Measurements from ENCODE around the gene RPL9. TPM values are rescaled to one million over a fixed set of nuclear protein-coding genes. Genes with fewer than 3 reads are reported as not detected.

The RPL9 gene
- total and polyA plus RNA-seq, 2 of the 13 experiments (the other 11 are each of a cell fraction or from before 2014, with no cell fraction given) = 993 to 2,148 TPM

- Histone ChIP-seq H3K36me3 (replicated peaks in 1 of 2; ENCODE audit: control insufficient read depth in 1 of 2, insufficient read depth in 2 of 2, low read length in 2 of 2) (peaks cover 0 to 6% of the 10 kb centered on the region in 2 experiments; a peak in 2 of 5 replicates), H3K27me3 (ENCODE audit: control insufficient read depth in 1 of 2, insufficient read depth in 2 of 2, low read length in 2 of 2) (no peaks in the 10 kb centered on the region), H3K9me3 (ENCODE audit: low read length) (no peaks in the 10 kb centered on the region), H3K4me3 (replicated peaks in 1 of 3; ENCODE audit: insufficient read depth in 1 of 3, low read depth in 2 of 3, low read length in 3 of 3) (no peak overlapping the region), H3K9ac (ENCODE audit: insufficient read depth, low read depth, low read length) (no peak overlapping the region), H4K20me1 (ENCODE audit: insufficient read depth, low read length) (no peaks in the 10 kb centered on the region), H2AFZ (ENCODE audit: low read length) (no peak overlapping the region), H3K4me2 (ENCODE audit: low read depth, low read length) (no peak overlapping the region), H3K27ac (ENCODE audit: extremely low read length, insufficient read depth, low read length) (no peak overlapping the region), H3K79me2 (ENCODE audit: insufficient read depth, low read length) (no peaks in the 10 kb centered on the region), H3K4me1 (ENCODE audit: insufficient read depth, low read length) (no peaks in the 10 kb centered on the region)
- 96% methylated on average over 27 of the region's 27 CpGs for WGBS (ENCODE audit: low lambda C conversion rate)
- in situ Hi-C loops (cut with HindIII; ENCODE audit: extremely low pct_ligation_motif_present, low pct_unique_long_range_greater_than_20kb) (no loop called here), intact Hi-C loops (cut with micrococcal nuclease; ENCODE audit: unreplicated experiment) (no loop called here)
- DNase-seq (ENCODE audit: low spot score) = no peak
- BruUV-seq (replicated peaks) = no TSS peak
- ChIA-PET POLR2A (no interaction called here), CTCF (ENCODE audit: low intra/inter-chr PET ratio, low total read pairs) (no interaction called here)
- no peak for FAIRE-seq
- ATAC-seq = no peak; the same call in 2 of the 3 replicates
- TF ChIP-seq, protein P1, sequence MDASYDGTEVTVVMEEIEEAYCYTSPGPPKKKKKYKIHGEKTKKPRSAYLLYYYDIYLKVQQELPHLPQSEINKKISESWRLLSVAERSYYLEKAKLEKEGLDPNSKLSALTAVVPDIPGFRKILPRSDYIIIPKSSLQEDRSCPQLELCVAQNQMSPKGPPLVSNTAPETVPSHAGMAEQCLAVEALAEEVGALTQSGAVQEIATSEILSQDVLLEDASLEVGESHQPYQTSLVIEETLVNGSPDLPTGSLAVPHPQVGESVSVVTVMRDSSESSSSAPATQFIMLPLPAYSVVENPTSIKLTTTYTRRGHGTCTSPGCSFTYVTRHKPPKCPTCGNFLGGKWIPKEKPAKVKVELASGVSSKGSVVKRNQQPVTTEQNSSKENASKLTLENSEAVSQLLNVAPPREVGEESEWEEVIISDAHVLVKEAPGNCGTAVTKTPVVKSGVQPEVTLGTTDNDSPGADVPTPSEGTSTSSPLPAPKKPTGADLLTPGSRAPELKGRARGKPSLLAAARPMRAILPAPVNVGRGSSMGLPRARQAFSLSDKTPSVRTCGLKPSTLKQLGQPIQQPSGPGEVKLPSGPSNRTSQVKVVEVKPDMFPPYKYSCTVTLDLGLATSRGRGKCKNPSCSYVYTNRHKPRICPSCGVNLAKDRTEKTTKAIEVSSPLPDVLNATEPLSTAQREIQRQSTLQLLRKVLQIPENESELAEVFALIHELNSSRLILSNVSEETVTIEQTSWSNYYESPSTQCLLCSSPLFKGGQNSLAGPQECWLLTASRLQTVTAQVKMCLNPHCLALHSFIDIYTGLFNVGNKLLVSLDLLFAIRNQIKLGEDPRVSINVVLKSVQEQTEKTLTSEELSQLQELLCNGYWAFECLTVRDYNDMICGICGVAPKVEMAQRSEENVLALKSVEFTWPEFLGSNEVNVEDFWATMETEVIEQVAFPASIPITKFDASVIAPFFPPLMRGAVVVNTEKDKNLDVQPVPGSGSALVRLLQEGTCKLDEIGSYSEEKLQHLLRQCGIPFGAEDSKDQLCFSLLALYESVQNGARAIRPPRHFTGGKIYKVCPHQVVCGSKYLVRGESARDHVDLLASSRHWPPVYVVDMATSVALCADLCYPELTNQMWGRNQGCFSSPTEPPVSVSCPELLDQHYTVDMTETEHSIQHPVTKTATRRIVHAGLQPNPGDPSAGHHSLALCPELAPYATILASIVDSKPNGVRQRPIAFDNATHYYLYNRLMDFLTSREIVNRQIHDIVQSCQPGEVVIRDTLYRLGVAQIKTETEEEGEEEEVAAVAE (CRISPR knock-in tag; IDR thresholded peaks at IDR 0.05; ENCODE audit: borderline replicate concordance) = no peak
- TF ChIP-seq ZBTB49 (CRISPR knock-in tag; IDR thresholded peaks at IDR 0.05; ENCODE audit: borderline replicate concordance) (no peak), NPAS2 (CRISPR knock-in tag; IDR thresholded peaks at IDR 0.05; ENCODE audit: borderline replicate concordance) (no peak), ZNF432 (CRISPR knock-in tag; IDR thresholded peaks at IDR 0.05; ENCODE audit: borderline replicate concordance) (no peak), ZNF292 (CRISPR knock-in tag; IDR thresholded peaks at IDR 0.05; ENCODE audit: borderline replicate concordance, low read depth) (no peak), ISL2 (CRISPR knock-in tag; IDR thresholded peaks at IDR 0.05) (no peak), HHEX (CRISPR knock-in tag; IDR thresholded peaks at IDR 0.05) (no peak), E2F2 (CRISPR knock-in tag; IDR thresholded peaks at IDR 0.05; ENCODE audit: borderline replicate concordance) (no peak)
- TF ChIP-seq, protein P2, sequence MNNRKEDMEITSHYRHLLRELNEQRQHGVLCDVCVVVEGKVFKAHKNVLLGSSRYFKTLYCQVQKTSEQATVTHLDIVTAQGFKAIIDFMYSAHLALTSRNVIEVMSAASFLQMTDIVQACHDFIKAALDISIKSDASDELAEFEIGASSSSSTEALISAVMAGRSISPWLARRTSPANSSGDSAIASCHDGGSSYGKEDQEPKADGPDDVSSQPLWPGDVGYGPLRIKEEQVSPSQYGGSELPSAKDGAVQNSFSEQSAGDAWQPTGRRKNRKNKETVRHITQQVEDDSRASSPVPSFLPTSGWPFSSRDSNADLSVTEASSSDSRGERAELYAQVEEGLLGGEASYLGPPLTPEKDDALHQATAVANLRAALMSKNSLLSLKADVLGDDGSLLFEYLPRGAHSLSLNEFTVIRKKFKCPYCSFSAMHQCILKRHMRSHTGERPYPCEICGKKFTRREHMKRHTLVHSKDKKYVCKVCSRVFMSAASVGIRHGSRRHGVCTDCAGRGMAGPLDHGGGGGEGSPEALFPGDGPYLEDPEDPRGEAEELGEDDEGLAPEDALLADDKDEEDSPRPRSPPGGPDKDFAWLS (CRISPR knock-in tag; IDR thresholded peaks at IDR 0.05; ENCODE audit: borderline replicate concordance) = no peak
- TF ChIP-seq, protein P3, sequence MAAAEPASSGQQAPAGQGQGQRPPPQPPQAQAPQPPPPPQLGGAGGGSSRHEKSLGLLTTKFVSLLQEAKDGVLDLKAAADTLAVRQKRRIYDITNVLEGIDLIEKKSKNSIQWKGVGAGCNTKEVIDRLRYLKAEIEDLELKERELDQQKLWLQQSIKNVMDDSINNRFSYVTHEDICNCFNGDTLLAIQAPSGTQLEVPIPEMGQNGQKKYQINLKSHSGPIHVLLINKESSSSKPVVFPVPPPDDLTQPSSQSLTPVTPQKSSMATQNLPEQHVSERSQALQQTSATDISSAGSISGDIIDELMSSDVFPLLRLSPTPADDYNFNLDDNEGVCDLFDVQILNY (CRISPR knock-in tag; conservative IDR thresholded peaks at IDR 0.05) = no peak
Observed at GRCh38 chr4:39480251-39480650, 21.5 kb upstream of the RPL9 start.

Measured in HepG2 (cell line).